Endothelial cell (in vitro differentiated cells): Measurements from ENCODE around the gene NRXN2. TPM values are rescaled to one million over a fixed set of nuclear protein-coding genes. Genes with fewer than 3 reads are reported as not detected.

ENCODE experiments used
- DNase-seq: peaks from one replicate; pipeline ENCODE4 v3.0.0; 2021; ENCODE audit warnings: low spot score
- H3K27ac Mint-ChIP-seq: one replicate; pipeline ENCODE4 v1.8.0; 2021; ENCODE audit warnings: mixed read lengths, inconsistent platforms; ENCODE audit not compliant: unreplicated experiment
- H3K27me3 Mint-ChIP-seq: one replicate; pipeline ENCODE4 v1.8.0; 2021; ENCODE audit warnings: mild to moderate bottlenecking, moderate library complexity, mixed read lengths, inconsistent platforms; ENCODE audit not compliant: unreplicated experiment
- H3K36me3 Mint-ChIP-seq: one replicate; pipeline ENCODE4 v1.8.0; 2021; ENCODE audit warnings: mild to moderate bottlenecking, low read depth, mixed read lengths, inconsistent platforms; ENCODE audit not compliant: unreplicated experiment
- H3K4me1 Mint-ChIP-seq: one replicate; pipeline ENCODE4 v1.8.0; 2021; ENCODE audit warnings: mild to moderate bottlenecking, mixed read lengths, inconsistent platforms; ENCODE audit not compliant: unreplicated experiment
- H3K4me3 Mint-ChIP-seq: one replicate; pipeline ENCODE4 v1.8.0; 2021; ENCODE audit warnings: mild to moderate bottlenecking, mixed read lengths, inconsistent platforms; ENCODE audit not compliant: unreplicated experiment
- H3K9me3 Mint-ChIP-seq: one replicate; pipeline ENCODE4 v1.8.0; 2021; ENCODE audit warnings: mixed read lengths, inconsistent platforms; ENCODE audit not compliant: unreplicated experiment
- total RNA-seq: library from RNA; stranded (reverse); fragmentation: NEBNext Ultra II Directional; extraction: Animal tissue kit (Norgen Biotek cat#: 25700); gene quantifications from one replicate; pipeline ENCODE4 v1.2.1, GENCODE V29; 2021; ENCODE audit not compliant: unreplicated experiment
- TF ChIP-seq, protein P1 (sequence below): fragments of 200-600 bp; sonication (generic); IDR thresholded peaks from one replicate; pipeline ENCODE4 v1.5.0; 2021; ENCODE audit warnings: antibody characterized with exemption; ENCODE audit not compliant: unreplicated experiment

Gene NRXN2
- total RNA-seq, 1 donor from 2014 or later, result 11.5 TPM

- TF ChIP-seq, protein P1, sequence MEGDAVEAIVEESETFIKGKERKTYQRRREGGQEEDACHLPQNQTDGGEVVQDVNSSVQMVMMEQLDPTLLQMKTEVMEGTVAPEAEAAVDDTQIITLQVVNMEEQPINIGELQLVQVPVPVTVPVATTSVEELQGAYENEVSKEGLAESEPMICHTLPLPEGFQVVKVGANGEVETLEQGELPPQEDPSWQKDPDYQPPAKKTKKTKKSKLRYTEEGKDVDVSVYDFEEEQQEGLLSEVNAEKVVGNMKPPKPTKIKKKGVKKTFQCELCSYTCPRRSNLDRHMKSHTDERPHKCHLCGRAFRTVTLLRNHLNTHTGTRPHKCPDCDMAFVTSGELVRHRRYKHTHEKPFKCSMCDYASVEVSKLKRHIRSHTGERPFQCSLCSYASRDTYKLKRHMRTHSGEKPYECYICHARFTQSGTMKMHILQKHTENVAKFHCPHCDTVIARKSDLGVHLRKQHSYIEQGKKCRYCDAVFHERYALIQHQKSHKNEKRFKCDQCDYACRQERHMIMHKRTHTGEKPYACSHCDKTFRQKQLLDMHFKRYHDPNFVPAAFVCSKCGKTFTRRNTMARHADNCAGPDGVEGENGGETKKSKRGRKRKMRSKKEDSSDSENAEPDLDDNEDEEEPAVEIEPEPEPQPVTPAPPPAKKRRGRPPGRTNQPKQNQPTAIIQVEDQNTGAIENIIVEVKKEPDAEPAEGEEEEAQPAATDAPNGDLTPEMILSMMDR, result no peak
- no peak overlapping the region for H3K27ac Mint-ChIP-seq
- peaks cover 31% of the 10 kb centered on the region for H3K4me1 Mint-ChIP-seq
- H3K27me3 Mint-ChIP-seq, result peaks cover 13% of the 10 kb centered on the region
- H3K9me3 Mint-ChIP-seq, result no peaks in the 10 kb centered on the region
- DNase-seq, result no peak
- H3K4me3 Mint-ChIP-seq, result no peak overlapping the region
- peaks cover 8% of the 10 kb centered on the region for H3K36me3 Mint-ChIP-seq
These were observed 90.8 kb downstream of the NRXN2 start for GRCh38 chr11:64632237-64632636.

DNA sequence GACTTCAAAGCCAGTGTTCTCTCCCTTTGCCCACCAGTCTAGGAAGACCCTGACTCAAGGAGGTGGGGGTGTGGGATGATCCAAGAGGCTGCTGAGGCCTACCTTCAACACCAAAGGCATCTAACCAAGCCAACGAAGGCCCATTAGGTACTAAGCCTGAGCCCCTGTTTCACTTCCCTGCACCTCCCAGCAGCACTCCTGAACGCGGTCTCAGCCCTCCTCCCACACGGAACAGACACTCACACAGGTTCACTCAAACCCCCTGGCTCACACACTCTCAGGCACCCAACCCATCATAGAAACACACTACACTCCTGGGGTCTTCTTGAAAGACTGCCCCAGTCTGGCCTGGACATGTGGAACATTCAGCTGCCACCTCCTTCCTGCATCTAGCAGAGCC lies 91.3 kb downstream of the NRXN2 start:
- Mint-ChIP-seq H3K4me3 (no peak overlapping the region), H3K9me3 (no peaks in the 10 kb centered on the region), H3K27ac (no peak overlapping the region), H3K36me3 (peaks cover 8% of the 10 kb centered on the region), H3K27me3 (peaks cover 13% of the 10 kb centered on the region), H3K4me1 (peaks cover 31% of the 10 kb centered on the region)
- no peak for DNase-seq
- TF ChIP-seq, protein P1, result no peak

GRCh38 chr11:64629796-64630562 lies 93.0 kb downstream of the NRXN2 start:
- peaks cover 12% of the 10 kb centered on the region for H3K27me3 Mint-ChIP-seq
- peaks cover 34% of the 10 kb centered on the region for H3K4me1 Mint-ChIP-seq
- H3K27ac Mint-ChIP-seq, result no peak overlapping the region
- TF ChIP-seq, protein P1, result peak; percentile 21
- H3K4me3 Mint-ChIP-seq, result no peak overlapping the region
- H3K9me3 Mint-ChIP-seq, result no peaks in the 10 kb centered on the region
- peak; percentile 56 for DNase-seq
- H3K36me3 Mint-ChIP-seq, result peaks cover 8% of the 10 kb centered on the region

- TF ChIP-seq, protein P1, result no peak
- H3K27me3 Mint-ChIP-seq, result peaks cover 6% of the 10 kb centered on the region
- no peak overlapping the region for H3K4me3 Mint-ChIP-seq
- H3K27ac Mint-ChIP-seq, result no peak overlapping the region
- peaks cover 4% of the 10 kb centered on the region for H3K36me3 Mint-ChIP-seq
- no peaks in the 10 kb centered on the region for H3K9me3 Mint-ChIP-seq
- no peak for DNase-seq
- H3K4me1 Mint-ChIP-seq, result peaks cover 29% of the 10 kb centered on the region
These were observed 93.9 kb downstream of the NRXN2 start for GRCh38 chr11:64629103-64629502.

GRCh38 chr11:64628596-64628995 lies 94.4 kb downstream of the NRXN2 start:
- DNase-seq, result no peak
- H3K4me3 Mint-ChIP-seq, result no peak overlapping the region
- TF ChIP-seq, protein P1, result no peak
- no peak overlapping the region for H3K27ac Mint-ChIP-seq
- peaks cover 24% of the 10 kb centered on the region for H3K4me1 Mint-ChIP-seq
- H3K9me3 Mint-ChIP-seq, result no peaks in the 10 kb centered on the region
- peaks cover 4% of the 10 kb centered on the region for H3K36me3 Mint-ChIP-seq
- H3K27me3 Mint-ChIP-seq, result peaks cover 6% of the 10 kb centered on the region
